ENCODE measurements around the gene CAMK1D. TPM values are rescaled to one million over a fixed set of nuclear protein-coding genes. Genes with fewer than 3 reads are reported as not detected.

CAMK1D gene
- polyA plus RNA-seq, 1 of the 3 experiments (the other 2 are of a cell fraction): 4.1 TPM

DNA sequence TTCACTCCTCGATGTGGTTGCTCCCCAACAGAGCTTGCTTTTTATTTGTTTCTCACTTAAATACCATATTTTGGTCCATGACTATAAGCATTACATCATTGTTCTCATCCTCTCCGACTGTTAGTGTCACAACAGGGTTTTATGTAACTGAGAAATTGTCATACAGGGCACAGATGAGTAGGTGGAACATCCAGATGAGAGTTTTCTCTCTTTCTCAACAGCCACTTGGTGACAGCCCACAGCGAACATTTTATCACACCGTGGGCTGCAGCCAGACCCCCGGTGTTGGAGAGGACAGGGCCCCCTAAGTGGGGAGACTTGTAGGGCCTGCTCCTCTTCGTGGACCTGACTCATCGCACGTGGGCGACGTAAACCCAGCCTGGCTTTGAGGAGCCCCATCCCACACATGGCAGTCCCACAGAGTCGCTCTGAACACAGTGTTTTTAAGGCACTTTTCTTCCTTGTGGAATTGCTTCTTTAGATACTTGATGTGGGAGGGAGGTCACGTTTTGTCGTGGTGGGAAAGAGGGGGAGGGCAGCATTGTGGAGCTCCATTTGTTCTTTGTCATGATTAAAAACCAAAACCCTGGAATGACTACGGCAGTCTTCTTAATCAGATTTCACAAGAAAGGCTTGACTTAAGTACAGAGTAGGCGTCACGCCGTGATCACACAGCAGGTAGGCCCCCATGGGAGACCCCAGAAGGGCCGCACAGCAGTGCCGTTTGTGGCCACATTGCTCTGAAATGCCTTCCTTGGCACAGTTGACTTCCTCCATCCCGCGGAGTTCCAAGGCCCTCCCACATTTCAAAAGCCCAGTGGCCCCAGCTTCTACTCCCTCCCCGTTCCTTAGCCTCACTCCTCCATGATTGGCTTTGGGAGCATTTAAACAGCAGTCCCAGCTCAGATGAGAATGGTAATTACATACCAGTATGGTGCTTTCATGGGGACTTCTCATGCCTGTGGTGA is 431.6 kb downstream of the CAMK1D start:
- 86% methylated on average over 21 of the region's 22 CpGs for WGBS (ENCODE audit: low lambda C conversion rate)
- POLR2A ChIA-PET: no interaction called here
- Histone ChIP-seq H3K9me3 (no peaks in the 10 kb centered on the region), H2AFZ (ENCODE audit: low read depth) (no peak overlapping the region), H3K27ac (ENCODE audit: low read depth in 2 of 2, low read length in 1 of 2) (no peak overlapping the region), H3K36me3 (replicated peaks in 1 of 2; ENCODE audit: control insufficient read depth in 1 of 2, insufficient read depth in 2 of 2, low read length in 1 of 2) (no peaks in the 10 kb centered on the region), H3K4me1 (ENCODE audit: control insufficient read depth in 1 of 2, insufficient read depth in 2 of 2, low read depth in 1 of 2, low read length in 1 of 2) (peaks cover 0 to 8% of the 10 kb centered on the region in 2 experiments; a peak in 2 of 4 replicates), H3F3A (replicated peaks; ENCODE audit: insufficient read depth) (no peaks in the 10 kb centered on the region), H3K4me2 (no peak overlapping the region), H3K9me2 (no peaks in the 10 kb centered on the region), H3K27me3 (ENCODE audit: insufficient read depth) (no peaks in the 10 kb centered on the region), H3K79me2 (ENCODE audit: insufficient read depth) (no peaks in the 10 kb centered on the region), H3K9ac (no peak overlapping the region), H4K20me1 (ENCODE audit: insufficient read depth) (no peaks in the 10 kb centered on the region), H3K4me3 (ENCODE audit: low read depth in 2 of 2, low read length in 1 of 2) (no peak overlapping the region)
- CTCF ChIA-PET: interaction anchor here (1.3 to 4.2 kb wide), 5 partner anchors 17 to 275 kb away, joined by 3 to 51 read pairs (median 28); no protein-coding TSS in a partner anchor
- TF ChIP-seq SMC3 (IDR thresholded peaks at IDR 0.05; ENCODE audit: low read depth, low read length) (no peak), GATA2 (CRISPR knock-in tag; IDR thresholded peaks at IDR 0.05) (no peak)
- DNase-seq: no peak

DNA sequence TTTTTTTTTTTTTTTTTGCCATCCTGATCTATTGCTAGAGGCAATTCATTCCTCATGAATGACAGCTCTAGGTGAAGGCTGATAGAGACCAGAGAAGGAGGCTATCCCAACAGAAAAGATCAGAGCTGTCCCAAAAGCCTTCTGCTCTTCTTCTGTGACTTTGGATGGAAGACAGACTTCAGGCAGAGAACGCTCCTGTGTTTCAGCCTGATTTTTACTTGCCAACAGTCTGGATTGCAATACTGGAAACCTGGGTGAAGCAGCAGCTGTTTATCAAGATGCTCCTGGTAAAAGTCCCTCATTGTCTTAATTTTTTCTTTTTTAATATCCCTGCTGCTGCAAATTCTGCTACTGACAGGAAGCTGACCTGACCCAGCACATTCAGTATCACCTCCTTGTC is 432.6 kb downstream of the CAMK1D start:
- TF ChIP-seq, protein P1, sequence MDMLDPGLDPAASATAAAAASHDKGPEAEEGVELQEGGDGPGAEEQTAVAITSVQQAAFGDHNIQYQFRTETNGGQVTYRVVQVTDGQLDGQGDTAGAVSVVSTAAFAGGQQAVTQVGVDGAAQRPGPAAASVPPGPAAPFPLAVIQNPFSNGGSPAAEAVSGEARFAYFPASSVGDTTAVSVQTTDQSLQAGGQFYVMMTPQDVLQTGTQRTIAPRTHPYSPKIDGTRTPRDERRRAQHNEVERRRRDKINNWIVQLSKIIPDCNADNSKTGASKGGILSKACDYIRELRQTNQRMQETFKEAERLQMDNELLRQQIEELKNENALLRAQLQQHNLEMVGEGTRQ (IDR thresholded peaks at IDR 0.05; ENCODE audit: borderline replicate concordance, low read depth, low read length): no peak
- TF ChIP-seq JUND (IDR thresholded peaks at IDR 0.05) (no peak), GABPA (IDR thresholded peaks at IDR 0.05; ENCODE audit: low read depth) (no peak), FOXJ3 (CRISPR knock-in tag; IDR thresholded peaks at IDR 0.05) (no peak), NRF1 (IDR thresholded peaks at IDR 0.05; ENCODE audit: low read depth, low read length) (no peak), SIN3A (IDR thresholded peaks at IDR 0.05; ENCODE audit: borderline replicate concordance, low read depth, low read length) (no peak), EZH2phosphoT487 (IDR thresholded peaks at IDR 0.05; ENCODE audit: borderline replicate concordance, low read depth) (no peak), MEF2A (IDR thresholded peaks at IDR 0.05; ENCODE audit: borderline replicate concordance, low read depth) (no peak), GATA2 (CRISPR knock-in tag; IDR thresholded peaks at IDR 0.05) (no peak), TEAD4 (IDR thresholded peaks at IDR 0.05; ENCODE audit: borderline replicate concordance, insufficient read depth) (no peak), CTCF (IDR thresholded peaks at IDR 0.05) (no peak), ZBTB33 (IDR thresholded peaks at IDR 0.05; ENCODE audit: borderline replicate concordance, low read depth) (no peak), RCOR1 (IDR thresholded peaks at IDR 0.05; ENCODE audit: low read length) (no peak), RFX5 (IDR thresholded peaks at IDR 0.05; ENCODE audit: low read length) (no peak), SMC3 (IDR thresholded peaks at IDR 0.05; ENCODE audit: low read depth, low read length) (no peak)
- TF ChIP-seq, protein P2, sequence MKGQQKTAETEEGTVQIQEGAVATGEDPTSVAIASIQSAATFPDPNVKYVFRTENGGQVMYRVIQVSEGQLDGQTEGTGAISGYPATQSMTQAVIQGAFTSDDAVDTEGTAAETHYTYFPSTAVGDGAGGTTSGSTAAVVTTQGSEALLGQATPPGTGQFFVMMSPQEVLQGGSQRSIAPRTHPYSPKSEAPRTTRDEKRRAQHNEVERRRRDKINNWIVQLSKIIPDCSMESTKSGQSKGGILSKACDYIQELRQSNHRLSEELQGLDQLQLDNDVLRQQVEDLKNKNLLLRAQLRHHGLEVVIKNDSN (IDR thresholded peaks at IDR 0.05; ENCODE audit: borderline replicate concordance, low read depth): no peak
- peak; percentile 21 for DNase-seq
- 37% methylated on average over 1 of the region's 1 CpG for WGBS (ENCODE audit: low lambda C conversion rate)
- H3K9ac ChIP-seq: no peak overlapping the region
- H3K27ac ChIP-seq (ENCODE audit: low read depth in 2 of 2, low read length in 1 of 2): peak overlapping the region in 1 of 2 experiments; percentile 24; a peak in 1 of 4 replicates
- no peak overlapping the region for H3K4me2 ChIP-seq
- H3K4me1 ChIP-seq (ENCODE audit: control insufficient read depth in 1 of 2, insufficient read depth in 2 of 2, low read depth in 1 of 2, low read length in 1 of 2): peaks cover 0 to 8% of the 10 kb centered on the region in 2 experiments; a peak in 2 of 4 replicates
- H4K20me1 ChIP-seq (ENCODE audit: insufficient read depth): no peaks in the 10 kb centered on the region
- no peak overlapping the region for H3K4me3 ChIP-seq (ENCODE audit: low read depth in 2 of 2, low read length in 1 of 2)
- H3F3A ChIP-seq (replicated peaks; ENCODE audit: insufficient read depth): no peaks in the 10 kb centered on the region
- H3K79me2 ChIP-seq (ENCODE audit: insufficient read depth): no peaks in the 10 kb centered on the region
- ChIA-PET CTCF (interaction anchor here (0.7 to 4.2 kb wide), 33 partner anchors 10 to 896 kb away, joined by 3 to 51 read pairs (median 4); no protein-coding TSS in a partner anchor), POLR2A (no interaction called here)
- H3K27me3 ChIP-seq (ENCODE audit: insufficient read depth): no peaks in the 10 kb centered on the region
- H3K9me2 ChIP-seq: no peaks in the 10 kb centered on the region
- no peak overlapping the region for H2AFZ ChIP-seq (ENCODE audit: low read depth)
- no peaks in the 10 kb centered on the region for H3K36me3 ChIP-seq (replicated peaks in 1 of 2; ENCODE audit: control insufficient read depth in 1 of 2, insufficient read depth in 2 of 2, low read length in 1 of 2)
- no peaks in the 10 kb centered on the region for H3K9me3 ChIP-seq

All from SK-N-SH (cell line).